HL-60 (cell line): Measurements from ENCODE around the gene GABRD.

ENCODE experiments used
- CTCF ChIP-seq: IDR thresholded peaks from one replicate; pipeline ENCODE4 v1.5.1; 2011; ENCODE audit warnings: low read length, control low read depth, inconsistent platforms; ENCODE audit not compliant: insufficient read depth
- GABPA ChIP-seq: IDR thresholded peaks from 2 replicates; pipeline ENCODE4 v1.6.1; 2012; ENCODE audit warnings: low read depth
- POLR2AphosphoS5 ChIP-seq: IDR thresholded peaks from 2 replicates; pipeline ENCODE4 v1.6.1; 2012; ENCODE audit warnings: low read depth
- REST ChIP-seq: IDR thresholded peaks from 2 replicates; pipeline ENCODE4 v1.6.1; 2012; ENCODE audit warnings: low read depth; ENCODE audit not compliant: insufficient replicate concordance
- SPI1 ChIP-seq: IDR thresholded peaks from 2 replicates; pipeline ENCODE4 v1.6.1; 2012; ENCODE audit warnings: low read depth, mild to moderate bottlenecking, borderline replicate concordance

- TF ChIP-seq CTCF (no peak), POLR2AphosphoS5 (no peak), REST (no peak), GABPA (no peak), SPI1 (no peak)
Measured at GRCh38 chr1:2039251-2039650, 20.1 kb downstream of the GABRD start.
